HG02884 (cell line): ENCODE data around the gene MACROD2.
"Not testable (repeated sequence)": the region's sequence is repeated elsewhere in the genome, so short reads cannot be mapped to it uniquely, and the experiment has no call there.

Source experiments
- ATAC-seq: cut with Tn5 transposase; IDR thresholded peaks from one replicate; pipeline ENCODE4 v1.9.1; 2021; ENCODE audit warnings: mild to moderate bottlenecking, moderate library complexity; ENCODE audit not compliant: unreplicated experiment

The MACROD2 gene

DNA sequence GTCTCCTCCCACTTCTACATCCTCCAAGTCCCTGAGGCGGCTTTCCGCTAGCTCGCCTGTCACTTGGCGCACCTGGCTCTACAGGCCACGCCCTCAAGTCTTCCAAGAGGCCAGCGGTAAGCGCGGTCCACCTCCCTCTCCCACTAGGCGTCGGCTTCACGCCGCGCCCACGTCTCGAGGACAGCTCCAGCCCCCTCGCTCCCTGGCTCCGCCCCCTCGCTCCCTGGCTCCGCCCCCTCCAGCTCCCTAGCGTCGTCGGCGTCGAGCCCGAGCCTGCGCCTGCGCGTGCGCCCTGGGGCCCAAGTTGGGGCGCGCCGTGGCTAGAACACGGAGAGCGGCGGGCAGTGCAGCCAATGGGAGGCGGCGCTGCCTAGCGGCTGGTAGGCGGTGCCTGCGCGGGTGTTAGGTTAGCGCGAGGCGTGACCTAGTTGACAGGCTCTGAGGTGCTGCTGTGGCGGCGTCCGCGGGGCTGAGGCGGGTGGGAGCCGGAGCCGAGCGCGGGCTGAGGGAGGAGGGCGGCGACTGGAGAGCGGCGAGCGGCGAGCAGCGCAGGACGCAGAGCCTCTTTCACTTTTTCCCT is at the start of gene MACROD2:
Gene MACROD2, plus strand, starts transcription at position 431 of the 580 bp plus-strand sequence.
- ATAC-seq, result no peak

- no peak for ATAC-seq
Observed at GRCh38 chr20:13947719-13948118, 47.6 kb upstream of the MACROD2 start.

- no peak for ATAC-seq
Observed at GRCh38 chr20:13953227-13953626, 42.1 kb upstream of the MACROD2 start.

GRCh38 chr20:13960119-13960518 is 35.2 kb upstream of the MACROD2 start:
- ATAC-seq, result no peak

GRCh38 chr20:13960525-13960924 is 34.8 kb upstream of the MACROD2 start:
- no peak for ATAC-seq

- no peak for ATAC-seq
Observed at GRCh38 chr20:13984211-13984610, 11.1 kb upstream of the MACROD2 start.

DNA sequence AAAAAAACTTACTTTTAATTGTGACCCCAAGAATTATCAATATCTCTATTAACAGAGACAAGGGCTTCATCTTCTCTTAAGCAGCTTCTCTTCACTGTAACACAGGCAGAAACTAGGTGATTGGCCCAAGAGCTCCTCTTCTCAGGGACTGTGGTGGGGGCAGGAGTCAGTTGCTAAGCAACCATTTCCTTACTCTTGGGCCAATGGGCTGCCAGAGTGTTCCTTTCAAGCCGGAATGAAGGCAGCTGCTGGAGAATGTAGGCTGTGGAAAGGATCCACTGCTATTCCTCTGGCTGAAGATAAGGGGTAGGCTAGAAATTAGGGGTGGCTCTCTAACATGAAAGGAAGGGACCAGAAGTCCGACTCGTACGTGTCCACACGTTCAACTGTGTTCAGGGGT is 4.9 kb upstream of the MACROD2 start, which contains the start of gene SEL1L2:
Gene SEL1L2, minus strand, starts transcription at position 150 of the 400 bp plus-strand sequence. Its CDS starts 80 bp downstream, at position 70.
- ATAC-seq, result no peak

- no peak for ATAC-seq
Observed at GRCh38 chr20:13991311-13991710, 4.0 kb upstream of the MACROD2 start.

DNA sequence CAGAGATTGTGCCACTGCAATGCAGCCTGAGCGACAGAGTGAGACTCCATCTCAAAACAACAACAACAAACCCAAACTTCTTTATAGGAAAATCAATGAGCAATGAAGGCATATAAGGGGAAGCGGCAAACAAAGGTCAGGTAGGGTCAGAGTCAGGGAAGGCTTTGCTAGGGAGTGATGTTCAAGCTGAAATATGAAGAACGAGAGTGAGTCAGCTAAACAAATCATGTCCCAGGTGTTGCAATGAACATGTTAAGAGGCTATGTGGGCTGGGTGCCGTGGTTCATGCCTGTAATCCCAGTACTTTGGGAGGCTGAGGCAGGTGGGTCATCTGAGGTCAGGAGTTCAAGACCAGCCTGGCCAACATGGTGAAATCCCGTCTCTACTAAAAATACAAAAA is 3.4 kb upstream of the MACROD2 start:
- not testable (repeated sequence) for ATAC-seq

DNA sequence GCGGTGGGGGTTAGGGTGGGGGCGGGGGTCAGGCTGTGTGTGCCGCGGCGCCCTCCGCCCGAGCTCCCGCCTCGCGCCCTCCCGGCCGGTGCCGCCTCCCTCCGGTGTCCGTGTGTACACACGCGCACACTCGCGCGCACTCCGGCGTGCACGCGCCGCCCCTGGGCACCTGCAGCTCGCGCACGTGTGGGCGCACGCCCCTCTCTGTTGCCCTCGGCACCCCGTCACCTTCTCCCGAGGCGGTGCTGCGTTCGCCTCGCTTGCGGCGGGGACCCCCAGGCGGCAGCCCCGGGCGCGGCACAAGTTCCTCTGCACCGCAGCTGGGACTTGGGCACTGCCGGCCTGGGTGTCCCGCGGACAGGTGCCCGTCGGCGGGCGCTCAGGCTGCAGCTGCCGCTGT is 525 bp downstream of the MACROD2 start:
- ATAC-seq, result no peak

DNA sequence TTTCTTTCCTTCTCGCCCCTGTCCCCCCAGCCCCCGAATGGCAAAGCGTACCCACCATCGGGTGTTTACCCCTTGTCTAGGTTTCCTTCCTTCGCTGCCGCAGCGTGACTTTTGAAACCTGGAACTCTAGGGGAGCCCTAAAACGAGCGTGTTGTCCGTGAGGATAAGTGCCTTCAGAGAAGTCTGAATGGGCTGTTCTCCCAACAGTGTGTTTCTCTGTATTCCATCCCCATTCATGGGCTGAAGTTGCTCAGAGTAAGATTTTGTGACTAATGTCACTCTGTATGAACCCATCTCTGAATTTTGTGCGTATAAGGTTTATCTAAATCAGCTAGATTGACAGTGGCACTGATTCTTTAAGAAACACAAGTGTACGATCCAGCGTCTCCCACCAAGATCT is 949 bp downstream of the MACROD2 start:
- ATAC-seq, result no peak

DNA sequence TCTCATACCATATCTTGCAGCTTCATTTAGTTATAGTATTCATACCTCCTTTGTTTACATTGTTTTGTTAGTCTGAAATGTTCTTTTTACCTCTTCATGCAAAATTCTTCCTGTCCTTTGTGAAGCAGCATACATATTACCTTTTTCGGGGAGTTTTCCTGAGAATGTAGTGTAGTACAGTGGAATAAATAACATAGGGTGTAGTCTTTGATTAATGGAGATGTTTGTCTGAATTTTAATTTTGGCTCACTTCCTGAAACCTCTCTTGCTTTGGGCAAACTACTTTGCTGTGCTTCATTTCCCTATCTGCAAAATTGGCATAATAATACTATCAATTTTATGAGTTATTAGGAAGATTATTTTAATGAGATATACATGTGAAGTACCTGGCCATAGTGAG is 5.6 kb downstream of the MACROD2 start:
- no peak for ATAC-seq

GRCh38 chr20:14005996-14006395 is 10.7 kb downstream of the MACROD2 start:
- ATAC-seq, result no peak

- ATAC-seq, result no peak
Observed at GRCh38 chr20:14009208-14009607, 13.9 kb downstream of the MACROD2 start.

- no peak for ATAC-seq
Observed at GRCh38 chr20:14012671-14013070, 17.4 kb downstream of the MACROD2 start.

DNA sequence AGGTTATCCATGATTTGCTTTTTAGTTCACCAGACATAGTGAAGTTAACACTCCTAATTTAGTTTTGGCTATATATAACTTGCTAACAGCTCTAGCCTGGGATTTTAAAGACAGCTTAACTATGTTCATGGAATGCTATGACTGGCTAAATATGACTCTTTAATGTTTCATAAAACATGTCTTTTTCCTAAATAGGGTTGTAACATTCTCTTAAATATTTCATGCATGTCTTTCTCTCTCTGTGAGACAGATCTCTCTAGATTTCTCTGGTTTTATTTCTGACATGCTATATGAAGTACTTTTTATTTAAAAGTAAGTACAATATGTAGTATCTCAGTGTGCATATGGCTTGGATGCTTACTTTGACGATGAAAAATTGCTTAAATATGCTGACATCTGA is 35.7 kb downstream of the MACROD2 start:
- ATAC-seq, result no peak

DNA sequence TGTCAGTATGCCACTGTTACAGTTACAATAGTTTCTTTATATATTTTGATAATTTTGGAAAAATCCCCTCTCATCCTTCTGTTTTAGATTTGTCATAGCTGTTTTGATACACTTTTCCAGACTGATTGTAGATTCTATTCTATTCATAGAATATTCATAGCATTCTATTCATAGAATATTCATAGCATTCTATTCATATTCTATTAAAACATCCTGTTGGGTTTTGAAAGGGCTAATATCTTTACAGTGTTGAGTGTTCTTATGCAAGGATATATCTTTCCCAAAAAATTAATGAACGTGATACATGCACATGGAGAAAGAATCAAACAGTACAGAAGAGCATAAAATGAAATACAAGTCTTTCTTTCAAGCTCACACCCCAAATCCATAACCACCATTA is 38.0 kb downstream of the MACROD2 start:
- ATAC-seq, result no peak

- no peak for ATAC-seq
Observed at GRCh38 chr20:14036567-14036966, 41.3 kb downstream of the MACROD2 start.

DNA sequence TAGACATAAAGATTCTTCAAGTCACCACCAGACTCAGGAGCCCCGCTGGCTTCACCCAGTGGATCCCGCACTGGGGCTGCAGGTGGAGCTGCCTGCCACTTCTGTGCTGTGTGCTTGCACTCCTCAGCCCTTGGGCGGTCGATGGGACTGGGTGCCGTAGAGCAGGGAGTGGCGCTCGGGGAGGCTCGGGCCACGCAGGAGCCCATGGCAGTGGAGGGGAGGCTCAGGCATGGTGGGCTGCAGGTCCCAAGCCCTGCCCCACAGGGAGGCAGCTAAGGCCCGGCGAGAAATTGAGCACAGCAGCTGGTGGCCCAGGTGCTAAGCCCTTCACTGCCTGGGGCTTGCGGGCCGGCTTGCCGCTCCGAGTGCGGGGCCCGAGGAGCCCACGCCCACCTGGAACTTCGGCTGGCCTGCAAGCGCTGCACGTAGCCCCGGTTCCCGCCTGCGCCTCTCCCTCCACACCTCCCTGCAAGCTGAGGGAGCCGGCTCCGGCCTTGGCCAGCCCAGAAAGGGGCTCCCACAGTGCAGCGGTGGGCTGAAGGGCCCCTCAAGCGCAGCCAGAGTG is 49.5 kb downstream of the MACROD2 start:
- not testable (repeated sequence) for ATAC-seq

DNA sequence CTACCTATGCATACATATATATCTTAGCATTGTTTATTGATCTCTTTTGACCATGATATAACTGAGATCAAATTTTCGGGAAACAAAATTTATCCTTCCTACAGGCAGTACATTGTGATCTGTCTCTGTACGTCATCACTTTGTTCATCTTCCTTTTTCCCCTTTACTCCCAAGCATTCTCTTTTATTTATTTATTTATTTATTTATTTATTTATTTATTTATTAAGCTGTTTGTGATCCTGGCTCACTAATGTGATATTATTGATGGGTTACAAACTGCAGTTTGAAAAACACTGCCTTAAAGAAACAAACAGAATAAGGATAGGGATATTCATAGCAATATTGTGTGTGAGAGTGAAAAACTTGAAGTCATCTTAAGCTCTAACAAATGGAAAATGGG is 51.2 kb downstream of the MACROD2 start:
- no peak for ATAC-seq

DNA sequence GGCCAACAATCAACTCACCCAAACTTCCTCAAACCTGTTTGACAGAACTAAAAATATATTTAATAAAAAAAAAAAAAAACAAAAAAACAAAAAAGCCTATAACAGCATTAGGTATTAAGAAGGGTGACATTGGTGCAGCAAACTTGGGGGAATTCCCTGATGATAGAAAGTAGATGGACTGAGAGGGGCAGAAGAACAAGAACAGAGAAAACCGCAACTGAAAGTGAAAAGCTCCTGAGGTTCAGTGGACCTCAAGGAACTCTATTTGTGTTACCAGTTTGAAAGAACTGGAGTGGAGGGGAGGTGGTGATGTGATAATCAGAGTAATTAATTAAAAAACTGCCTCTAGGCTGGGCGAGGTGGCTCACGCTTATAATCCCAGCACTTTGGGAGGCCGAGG is 53.8 kb downstream of the MACROD2 start:
- peak; percentile 91 for ATAC-seq

GRCh38 chr20:14051454-14051853 is 56.1 kb downstream of the MACROD2 start:
- no peak for ATAC-seq
